Hepatocyte (in vitro differentiated cells): ENCODE data around the gene SHANK3.

Experiments
- EZH2 ChIP-seq: fragments of 200-600 bp; sonication (generic); IDR thresholded peaks from 2 replicates; pipeline ENCODE4 v1.6.1; 2016; ENCODE audit warnings: antibody characterized with exemption, mild to moderate bottlenecking, borderline replicate concordance
- TF ChIP-seq, protein P1 (sequence below): fragments of 200-600 bp; sonication (generic); IDR thresholded peaks from 2 replicates; pipeline ENCODE4 v1.5.1; 2016; ENCODE audit warnings: antibody characterized with exemption, mild to moderate bottlenecking; ENCODE audit not compliant: poor library complexity

DNA sequence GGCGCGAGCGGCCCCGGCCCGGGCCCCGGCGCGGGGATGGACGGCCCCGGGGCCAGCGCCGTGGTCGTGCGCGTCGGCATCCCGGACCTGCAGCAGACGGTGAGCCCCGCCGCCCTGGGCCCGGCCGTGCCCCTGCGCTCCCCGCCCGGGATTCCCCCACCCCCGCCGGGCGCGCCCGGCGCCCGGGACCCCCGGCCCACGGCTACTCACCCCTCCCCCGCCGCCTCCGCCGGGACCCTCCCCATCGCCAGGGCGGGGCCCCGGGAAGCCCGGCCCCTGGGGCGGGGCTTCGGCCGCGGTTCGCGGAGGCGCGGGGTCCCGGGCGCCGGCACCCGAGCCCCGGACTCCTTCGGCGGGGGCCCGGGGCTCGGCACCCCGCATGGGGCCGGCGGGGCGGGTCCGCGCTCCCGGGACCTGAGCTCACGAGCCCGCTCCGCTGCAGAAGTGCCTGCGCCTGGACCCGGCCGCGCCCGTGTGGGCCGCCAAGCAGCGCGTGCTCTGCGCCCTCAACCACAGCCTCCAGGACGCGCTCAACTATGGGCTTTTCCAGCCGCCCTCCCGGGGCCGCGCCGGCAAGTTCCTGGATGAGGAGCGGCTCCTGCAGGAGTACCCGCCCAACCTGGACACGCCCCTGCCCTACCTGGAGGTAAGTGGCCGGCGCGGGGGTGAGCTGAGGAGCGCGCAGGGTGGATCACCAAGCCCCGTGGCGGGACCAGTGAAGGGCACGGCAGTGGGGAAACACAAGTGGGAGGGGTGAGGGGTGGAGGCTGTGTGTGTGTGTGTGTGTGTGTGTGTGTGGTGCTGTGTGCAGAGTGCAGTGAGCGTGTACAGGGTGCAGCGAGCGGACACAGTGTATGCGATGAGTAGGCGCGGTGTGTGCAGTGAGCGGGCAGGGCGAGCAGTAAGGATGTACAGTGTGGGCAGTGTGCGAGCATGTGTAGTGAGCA is 2.3 kb downstream of the SHANK3 start:
- TF ChIP-seq, protein P1, sequence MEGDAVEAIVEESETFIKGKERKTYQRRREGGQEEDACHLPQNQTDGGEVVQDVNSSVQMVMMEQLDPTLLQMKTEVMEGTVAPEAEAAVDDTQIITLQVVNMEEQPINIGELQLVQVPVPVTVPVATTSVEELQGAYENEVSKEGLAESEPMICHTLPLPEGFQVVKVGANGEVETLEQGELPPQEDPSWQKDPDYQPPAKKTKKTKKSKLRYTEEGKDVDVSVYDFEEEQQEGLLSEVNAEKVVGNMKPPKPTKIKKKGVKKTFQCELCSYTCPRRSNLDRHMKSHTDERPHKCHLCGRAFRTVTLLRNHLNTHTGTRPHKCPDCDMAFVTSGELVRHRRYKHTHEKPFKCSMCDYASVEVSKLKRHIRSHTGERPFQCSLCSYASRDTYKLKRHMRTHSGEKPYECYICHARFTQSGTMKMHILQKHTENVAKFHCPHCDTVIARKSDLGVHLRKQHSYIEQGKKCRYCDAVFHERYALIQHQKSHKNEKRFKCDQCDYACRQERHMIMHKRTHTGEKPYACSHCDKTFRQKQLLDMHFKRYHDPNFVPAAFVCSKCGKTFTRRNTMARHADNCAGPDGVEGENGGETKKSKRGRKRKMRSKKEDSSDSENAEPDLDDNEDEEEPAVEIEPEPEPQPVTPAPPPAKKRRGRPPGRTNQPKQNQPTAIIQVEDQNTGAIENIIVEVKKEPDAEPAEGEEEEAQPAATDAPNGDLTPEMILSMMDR: no peak
- no peak for TF ChIP-seq EZH2
